KMS-11 (cell line): ENCODE results near the gene UGT1A10.

Experiments used
- H2AFZ ChIP-seq: fragments of 200-600 bp; sonication (generic); 2 replicates; pipeline ENCODE4 v1.6.1; 2016; ENCODE audit warnings: antibody characterized with exemption, mixed run types, low read depth
- H3K27ac ChIP-seq: fragments of 200-600 bp; sonication (generic); 2 replicates; pipeline ENCODE4 v1.6.1; 2016; ENCODE audit warnings: mild to moderate bottlenecking, mixed run types
- H3K27me3 ChIP-seq: fragments of 200-600 bp; sonication (generic); 2 replicates; pipeline ENCODE4 v1.6.1; 2017; ENCODE audit warnings: mild to moderate bottlenecking, low read depth, mixed run types, moderate library complexity; ENCODE audit not compliant: insufficient read depth
- H3K36me3 ChIP-seq: fragments of 200-600 bp; sonication (generic); 2 replicates; pipeline ENCODE4 v1.6.1; 2017; ENCODE audit warnings: mild to moderate bottlenecking, mixed run types; ENCODE audit not compliant: insufficient read depth
- H3K4me1 ChIP-seq: fragments of 200-600 bp; sonication (generic); 2 replicates; pipeline ENCODE4 v1.6.1; 2016; ENCODE audit warnings: mild to moderate bottlenecking, low read depth, mixed run types; ENCODE audit not compliant: poor library complexity, severe bottlenecking
- H3K4me2 ChIP-seq: fragments of 200-600 bp; sonication (generic); 2 replicates; pipeline ENCODE4 v1.7.0; 2016; ENCODE audit warnings: mild to moderate bottlenecking, mixed run types
- H3K4me3 ChIP-seq: fragments of 200-600 bp; sonication (generic); IDR thresholded peaks from 2 replicates; pipeline ENCODE4 v1.6.1; 2017; ENCODE audit warnings: low read depth, low read length, mixed read lengths; ENCODE audit not compliant: insufficient read depth
- H3K79me2 ChIP-seq: fragments of 200-600 bp; sonication (generic); 2 replicates; pipeline ENCODE4 v1.6.1; 2016; ENCODE audit warnings: low read depth, mixed run types; ENCODE audit not compliant: insufficient read depth
- H3K9ac ChIP-seq: fragments of 200-600 bp; sonication (generic); 2 replicates; pipeline ENCODE4 v1.6.1; 2016; ENCODE audit warnings: mild to moderate bottlenecking, mixed run types
- H4K20me1 ChIP-seq: fragments of 200-600 bp; sonication (generic); 2 replicates; pipeline ENCODE4 v1.6.1; 2016; ENCODE audit warnings: mild to moderate bottlenecking, mixed run types; ENCODE audit not compliant: insufficient read depth
- CTCF ChIP-seq: fragments of 200-600 bp; sonication (generic); conservative IDR thresholded peaks from 2 replicates; pipeline ENCODE4 v1.6.1; 2017; ENCODE audit warnings: low read depth, mild to moderate bottlenecking, antibody characterized with exemption, low read length, moderate library complexity, mixed read lengths

The UGT1A10 gene

GRCh38 chr2:233811087-233811486 is 174.8 kb downstream of the UGT1A10 start:
- Histone ChIP-seq H3K27me3 (no peaks in the 10 kb centered on the region), H3K4me2 (no peak overlapping the region), H3K27ac (no peak overlapping the region), H3K36me3 (no peaks in the 10 kb centered on the region), H4K20me1 (no peaks in the 10 kb centered on the region), H3K79me2 (no peaks in the 10 kb centered on the region), H3K9ac (no peak overlapping the region), H3K4me1 (no peaks in the 10 kb centered on the region), H3K4me3 (no peak overlapping the region), H2AFZ (no peak overlapping the region)
- no peak for TF ChIP-seq CTCF

- no peak overlapping the region for H2AFZ ChIP-seq
- H3K27ac ChIP-seq, result no peak overlapping the region
- no peak for TF ChIP-seq CTCF
- no peak overlapping the region for H3K9ac ChIP-seq
- no peaks in the 10 kb centered on the region for H3K4me1 ChIP-seq
- no peaks in the 10 kb centered on the region for H3K27me3 ChIP-seq
- H3K4me3 ChIP-seq, result no peak overlapping the region
- H4K20me1 ChIP-seq, result no peaks in the 10 kb centered on the region
- H3K79me2 ChIP-seq, result no peaks in the 10 kb centered on the region
- H3K4me2 ChIP-seq, result no peak overlapping the region
- H3K36me3 ChIP-seq, result no peaks in the 10 kb centered on the region
These were observed 175.5 kb downstream of the UGT1A10 start for GRCh38 chr2:233811732-233812131.

DNA sequence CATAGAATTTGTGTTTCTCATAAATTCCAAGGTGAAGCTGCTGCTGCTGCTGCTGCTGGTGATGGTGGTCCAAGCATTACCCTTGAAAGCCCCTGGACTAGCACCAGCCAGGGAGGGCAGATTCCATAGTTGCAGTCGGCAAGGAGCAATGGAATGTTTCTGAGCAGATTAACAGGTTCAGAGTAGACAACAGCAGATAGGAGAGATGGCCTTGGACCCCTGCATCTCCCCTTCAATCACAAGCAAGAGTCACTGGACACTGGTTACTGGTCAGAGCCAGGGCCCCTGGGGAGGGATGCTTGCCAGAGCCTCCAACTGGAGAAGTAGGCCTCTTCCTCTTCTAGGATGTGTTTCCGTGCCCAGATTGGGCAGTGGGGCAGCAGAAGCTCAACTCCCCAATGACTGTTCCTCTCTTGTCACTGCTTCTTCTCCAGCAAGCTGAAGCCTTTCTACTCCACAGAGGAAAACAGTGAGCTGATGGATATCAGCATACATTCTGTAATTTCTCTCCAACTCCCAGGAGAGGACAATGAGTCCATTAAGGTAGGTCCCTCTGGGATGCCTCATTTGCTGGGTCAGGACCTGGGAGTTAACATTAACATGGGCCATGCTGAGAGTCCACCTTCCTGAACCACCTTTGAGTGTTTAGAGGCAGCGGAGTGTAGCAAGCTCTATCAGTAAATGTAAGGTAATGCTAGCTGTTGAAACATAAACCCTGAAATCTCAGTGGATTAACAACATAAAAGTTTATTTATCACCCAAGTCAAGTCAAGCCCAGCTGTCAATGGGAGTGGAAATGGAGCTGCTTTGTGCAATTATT is 177.2 kb downstream of the UGT1A10 start:
- Histone ChIP-seq H3K79me2 (no peaks in the 10 kb centered on the region), H3K4me3 (no peak overlapping the region), H3K4me1 (no peaks in the 10 kb centered on the region), H3K27ac (no peak overlapping the region), H3K27me3 (no peaks in the 10 kb centered on the region), H3K9ac (no peak overlapping the region), H3K36me3 (no peaks in the 10 kb centered on the region), H4K20me1 (no peaks in the 10 kb centered on the region), H2AFZ (no peak overlapping the region), H3K4me2 (no peak overlapping the region)
- no peak for TF ChIP-seq CTCF

GRCh38 chr2:233814056-233814835 is 178.0 kb downstream of the UGT1A10 start:
- no peaks in the 10 kb centered on the region for H3K4me1 ChIP-seq
- H3K9ac ChIP-seq, result no peak overlapping the region
- H4K20me1 ChIP-seq, result no peaks in the 10 kb centered on the region
- H3K79me2 ChIP-seq, result no peaks in the 10 kb centered on the region
- TF ChIP-seq CTCF, result no peak
- no peaks in the 10 kb centered on the region for H3K36me3 ChIP-seq
- H3K4me2 ChIP-seq, result no peak overlapping the region
- no peak overlapping the region for H3K4me3 ChIP-seq
- no peaks in the 10 kb centered on the region for H3K27me3 ChIP-seq
- no peak overlapping the region for H2AFZ ChIP-seq
- no peak overlapping the region for H3K27ac ChIP-seq
